Measurements from ENCODE around the gene OCA2.

Gene OCA2

DNA sequence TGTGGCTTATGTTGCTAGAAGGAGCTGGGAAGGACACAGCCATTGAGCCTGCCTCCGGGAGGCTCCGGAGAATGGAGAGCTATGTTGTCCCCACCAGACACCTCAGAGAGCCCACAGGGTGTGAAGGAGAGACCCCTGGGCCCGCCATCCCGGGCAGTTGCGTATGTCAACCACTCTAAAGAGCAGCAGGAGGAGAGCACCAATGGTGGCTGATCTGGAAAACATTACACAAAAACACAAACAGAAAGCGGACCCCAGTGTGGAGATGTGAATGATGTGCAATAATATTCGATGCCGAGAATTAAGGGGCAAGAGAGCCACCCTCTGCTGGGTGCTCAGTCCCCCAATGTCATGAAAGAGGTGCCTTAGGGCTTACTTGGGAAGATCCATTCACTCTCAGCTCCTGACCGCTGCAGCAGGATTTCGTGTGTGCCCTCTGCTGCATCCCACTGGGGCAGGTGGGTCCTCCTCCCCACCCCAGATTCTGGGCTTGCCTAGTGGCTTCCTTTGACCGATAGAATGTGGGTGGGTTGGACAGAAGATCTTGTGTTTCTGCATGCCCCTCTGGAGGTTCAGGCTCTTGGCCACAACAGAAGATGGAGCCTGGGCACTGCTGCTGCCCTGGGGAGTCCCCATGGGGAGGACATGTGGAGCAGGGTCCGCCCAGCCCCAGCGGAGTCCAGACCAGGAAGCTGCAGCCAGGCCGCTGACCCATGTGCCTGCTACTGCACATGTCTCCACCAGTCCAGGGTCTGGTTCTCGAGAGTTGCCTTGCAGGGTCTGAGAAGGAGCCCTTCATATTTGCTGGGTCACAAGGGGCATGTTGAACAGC, 245.3 kb downstream of the OCA2 start:
- TF ChIP-seq, protein P1, sequence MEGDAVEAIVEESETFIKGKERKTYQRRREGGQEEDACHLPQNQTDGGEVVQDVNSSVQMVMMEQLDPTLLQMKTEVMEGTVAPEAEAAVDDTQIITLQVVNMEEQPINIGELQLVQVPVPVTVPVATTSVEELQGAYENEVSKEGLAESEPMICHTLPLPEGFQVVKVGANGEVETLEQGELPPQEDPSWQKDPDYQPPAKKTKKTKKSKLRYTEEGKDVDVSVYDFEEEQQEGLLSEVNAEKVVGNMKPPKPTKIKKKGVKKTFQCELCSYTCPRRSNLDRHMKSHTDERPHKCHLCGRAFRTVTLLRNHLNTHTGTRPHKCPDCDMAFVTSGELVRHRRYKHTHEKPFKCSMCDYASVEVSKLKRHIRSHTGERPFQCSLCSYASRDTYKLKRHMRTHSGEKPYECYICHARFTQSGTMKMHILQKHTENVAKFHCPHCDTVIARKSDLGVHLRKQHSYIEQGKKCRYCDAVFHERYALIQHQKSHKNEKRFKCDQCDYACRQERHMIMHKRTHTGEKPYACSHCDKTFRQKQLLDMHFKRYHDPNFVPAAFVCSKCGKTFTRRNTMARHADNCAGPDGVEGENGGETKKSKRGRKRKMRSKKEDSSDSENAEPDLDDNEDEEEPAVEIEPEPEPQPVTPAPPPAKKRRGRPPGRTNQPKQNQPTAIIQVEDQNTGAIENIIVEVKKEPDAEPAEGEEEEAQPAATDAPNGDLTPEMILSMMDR (IDR thresholded peaks at IDR 0.05), result no peak

DNA sequence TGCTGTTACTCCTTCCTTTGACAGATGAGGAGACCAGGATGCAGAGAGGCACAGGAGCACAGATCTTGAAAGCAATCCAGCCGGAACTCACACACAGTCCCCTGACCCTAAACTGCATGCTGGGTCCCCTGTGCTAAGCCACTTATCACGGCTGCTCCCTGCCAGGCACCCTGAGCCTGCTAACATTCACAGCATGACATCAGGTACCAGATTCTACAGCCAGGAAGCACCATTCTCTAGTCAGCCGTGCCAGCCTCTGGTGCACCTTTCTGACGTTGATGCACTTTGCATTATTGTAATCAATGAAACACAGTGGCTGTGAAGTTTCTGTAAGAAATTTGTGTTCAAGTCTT, 247.3 kb downstream of the OCA2 start:
- TF ChIP-seq, protein P1 (IDR thresholded peaks at IDR 0.05), result no peak

DNA sequence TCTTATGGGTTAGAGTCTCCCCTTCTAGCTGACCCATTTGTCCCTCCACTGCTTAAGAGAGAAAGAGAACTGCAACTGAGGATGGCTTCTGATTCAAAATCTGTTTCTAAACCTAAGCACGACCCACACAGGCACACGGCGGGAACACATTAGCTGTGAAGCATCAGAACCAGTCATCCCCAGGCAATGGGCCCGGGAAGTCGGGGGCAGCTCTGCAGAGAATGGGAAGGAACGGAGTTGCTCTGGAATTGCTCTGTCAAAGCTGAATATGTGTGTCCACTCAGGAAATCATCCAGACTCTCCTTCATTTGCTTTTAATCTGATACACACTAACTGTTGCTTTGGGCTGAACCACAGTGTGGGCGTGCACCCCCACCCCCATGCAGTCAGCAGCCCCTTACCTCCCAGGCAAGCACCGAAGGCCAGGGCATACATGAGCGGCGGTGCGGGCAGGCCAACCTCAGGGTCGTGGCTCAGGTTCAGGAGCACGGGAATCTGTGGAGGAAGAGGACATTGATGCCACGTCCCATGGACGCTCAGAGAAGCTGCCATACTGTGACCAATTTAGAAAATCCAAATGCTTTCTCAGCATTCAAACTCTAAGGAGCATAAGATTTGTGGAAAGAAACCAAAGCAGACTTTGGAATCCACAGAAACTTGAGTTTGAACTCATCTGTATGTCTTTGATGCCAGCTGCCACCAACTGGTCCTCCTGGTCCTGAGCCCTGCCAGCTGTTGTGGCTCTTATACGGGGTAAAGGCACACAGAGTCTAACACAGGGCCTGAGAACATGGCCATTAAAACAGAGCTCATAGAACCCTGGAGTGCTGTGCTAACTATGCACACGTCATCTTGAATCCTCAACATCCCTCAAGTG, 247.9 kb downstream of the OCA2 start:
- TF ChIP-seq, protein P1 (IDR thresholded peaks at IDR 0.05), result no peak

DNA sequence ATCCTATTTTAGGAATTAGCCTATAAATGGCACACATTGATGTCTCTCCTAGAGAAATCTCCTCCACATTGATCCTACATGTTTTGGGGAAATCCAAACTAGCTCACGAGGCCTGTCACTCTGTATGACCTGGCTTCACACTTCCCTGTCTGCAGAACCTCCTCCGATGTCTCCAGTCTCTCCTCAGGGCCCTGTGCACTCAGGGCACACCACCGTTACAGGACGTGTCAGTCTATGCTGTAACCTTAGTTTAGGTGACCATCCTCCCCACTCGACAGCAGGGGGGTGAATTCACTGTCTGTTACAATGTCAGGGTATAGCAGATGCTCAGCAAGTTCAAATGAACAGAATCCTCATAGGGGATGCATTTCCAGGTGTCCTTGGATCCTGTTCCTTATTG, 249.1 kb downstream of the OCA2 start:
- TF ChIP-seq, protein P1 (IDR thresholded peaks at IDR 0.05), result no peak

DNA sequence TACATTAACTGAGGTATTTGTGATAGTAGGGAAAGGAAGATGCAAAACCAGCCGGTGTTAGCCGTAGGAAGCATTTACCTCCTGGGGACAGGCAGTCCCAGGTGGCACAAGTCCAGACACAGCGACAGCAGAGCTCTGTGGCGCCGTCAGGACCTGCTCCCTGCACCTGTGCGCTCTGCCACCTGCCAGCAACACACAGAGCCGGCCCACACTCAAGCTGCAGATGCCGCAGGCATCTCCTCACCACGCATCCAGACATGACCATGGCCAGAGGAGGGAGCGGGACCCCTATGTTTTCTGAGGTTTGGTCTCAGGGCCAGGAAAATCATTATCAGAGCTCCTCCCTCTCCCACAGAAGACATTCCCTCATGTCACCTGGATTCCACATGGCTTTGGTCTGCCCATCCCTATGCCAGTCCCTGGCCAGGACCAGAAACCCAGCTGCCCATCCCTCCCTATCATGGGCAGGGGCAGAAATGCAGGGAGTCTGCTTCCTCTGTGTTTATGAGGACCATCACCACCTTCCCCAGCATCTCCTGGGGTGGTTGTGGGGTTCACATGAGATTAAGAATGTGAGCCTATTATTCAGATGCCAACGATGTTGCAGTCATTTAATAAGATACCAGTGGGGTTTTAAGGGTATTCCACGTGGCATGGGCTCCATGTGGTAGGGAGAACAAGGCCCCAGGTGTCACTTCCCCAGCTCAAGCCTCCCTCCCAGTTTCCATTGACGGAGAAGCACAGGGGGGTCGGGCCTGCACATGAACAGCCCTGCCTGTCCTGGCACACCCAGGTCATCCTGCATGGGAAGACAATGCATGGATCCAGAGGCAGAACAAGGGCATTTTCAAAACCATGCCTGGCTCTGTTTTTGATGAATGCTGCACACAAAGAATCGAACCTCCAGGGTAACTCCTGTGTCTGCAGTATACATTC, 251.1 kb downstream of the OCA2 start:
- TF ChIP-seq, protein P1 (IDR thresholded peaks at IDR 0.05), result no peak

DNA sequence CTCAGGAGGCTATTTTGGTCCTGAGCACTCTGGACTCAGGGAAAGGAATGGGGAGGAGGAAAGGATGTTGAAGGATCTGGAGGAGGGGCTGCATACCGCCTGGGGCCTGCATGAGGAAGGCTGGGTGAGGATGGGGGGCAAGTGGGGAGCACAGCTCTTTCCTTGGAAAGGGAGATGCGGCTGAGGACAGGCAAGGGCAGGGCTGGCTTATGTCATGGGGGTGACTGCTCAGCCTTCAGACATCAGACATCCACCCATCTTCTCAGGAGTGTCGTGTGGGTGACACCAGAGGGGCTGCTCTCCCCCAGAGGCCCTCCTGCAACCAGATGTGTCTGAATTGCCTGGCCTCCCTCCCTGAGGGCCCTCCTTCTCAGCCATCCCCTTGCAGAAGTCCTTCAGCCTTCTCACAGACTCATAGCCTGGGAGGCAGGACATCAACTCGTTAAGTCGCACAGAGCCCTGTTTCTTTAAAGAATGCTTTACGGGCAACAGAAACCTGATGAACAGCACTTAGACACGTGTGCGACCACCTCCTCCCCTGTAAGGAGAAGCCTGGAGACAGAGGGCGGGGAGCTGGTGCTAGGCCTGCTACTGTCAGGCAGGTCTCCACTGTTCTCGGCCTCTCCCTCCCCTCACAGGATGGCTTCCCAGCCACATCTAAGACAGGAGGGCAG, 252.3 kb downstream of the OCA2 start:
- TF ChIP-seq, protein P1 (IDR thresholded peaks at IDR 0.05), result no peak
